Neural progenitor cell (in vitro differentiated cells): ENCODE results near the gene DNAJC25. TPM values are rescaled to one million over a fixed set of nuclear protein-coding genes. Genes with fewer than 3 reads are reported as not detected.

Experiments
- DNase-seq: peaks from one replicate; pipeline ENCODE4 v3.0.0-alpha.2; 2016; ENCODE audit warnings: low spot score
- H2AFZ ChIP-seq: fragments of 200-600 bp; sonication (generic); replicated peaks from 2 replicates; pipeline ENCODE4 v1.6.1; 2016; ENCODE audit warnings: antibody characterized with exemption
- H3F3A ChIP-seq: fragments of 200-600 bp; sonication (generic); 2 replicates; pipeline ENCODE4 v1.6.1; 2016; ENCODE audit warnings: antibody characterized with exemption, low read depth
- H3K27ac ChIP-seq: fragments of 200-600 bp; sonication (generic); 2 replicates; pipeline ENCODE4 v1.5.1; 2016; ENCODE audit warnings: mild to moderate bottlenecking
- H3K27me3 ChIP-seq: fragments of 200-600 bp; sonication (generic); 2 replicates; pipeline ENCODE4 v1.6.1; 2016; ENCODE audit warnings: mild to moderate bottlenecking, moderate library complexity
- H3K36me3 ChIP-seq: fragments of 200-600 bp; sonication (generic); 2 replicates; pipeline ENCODE4 v1.5.1; 2016
- H3K4me1 ChIP-seq: fragments of 200-600 bp; sonication (generic); 2 replicates; pipeline ENCODE4 v1.6.1; 2016; ENCODE audit warnings: mixed run types
- H3K4me2 ChIP-seq: fragments of 200-600 bp; sonication (generic); 2 replicates; pipeline ENCODE4 v1.6.1; 2016
- H3K4me3 ChIP-seq: fragments of 200-600 bp; sonication (generic); 2 replicates; pipeline ENCODE4 v1.5.1; 2016
- H3K79me2 ChIP-seq: fragments of 200-600 bp; sonication (generic); 2 replicates; pipeline ENCODE4 v1.6.1; 2016; ENCODE audit warnings: low read depth
- H3K9ac ChIP-seq: fragments of 200-600 bp; sonication (generic); 2 replicates; pipeline ENCODE4 v1.6.1; 2016
- H3K9me3 ChIP-seq: fragments of 200-600 bp; sonication (generic); 2 replicates; pipeline ENCODE4 v1.5.1; 2016; ENCODE audit warnings: low read depth
- H4K20me1 ChIP-seq: fragments of 200-600 bp; sonication (generic); 2 replicates; pipeline ENCODE4 v1.6.1; 2016; ENCODE audit warnings: low read depth
- H3K27ac Mint-ChIP-seq: 3 replicates; pipeline ENCODE4 v1.8.0; 2021; ENCODE audit warnings: mixed read lengths
- H3K27me3 Mint-ChIP-seq: 2 replicates; pipeline ENCODE4 v1.8.0; 2022; ENCODE audit warnings: low read depth, mild to moderate bottlenecking, inconsistent platforms, moderate library complexity, mixed read lengths; ENCODE audit not compliant: insufficient read depth
- H3K36me3 Mint-ChIP-seq: 3 replicates; pipeline ENCODE4 v1.8.0; 2021; ENCODE audit warnings: mixed read lengths
- H3K4me1 Mint-ChIP-seq: 3 replicates; pipeline ENCODE4 v1.8.0; 2021; ENCODE audit warnings: mixed read lengths
- H3K4me3 Mint-ChIP-seq: 3 replicates; pipeline ENCODE4 v1.8.0; 2021; ENCODE audit warnings: mild to moderate bottlenecking, moderate library complexity, mixed read lengths
- H3K9me3 Mint-ChIP-seq: 3 replicates; pipeline ENCODE4 v1.8.0; 2020; ENCODE audit warnings: mixed read lengths
- CTCF ChIP-seq: fragments of 200-600 bp; sonication (generic); IDR thresholded peaks from 2 replicates; pipeline ENCODE4 v1.5.1; 2017; ENCODE audit warnings: antibody characterized with exemption, mild to moderate bottlenecking
- EZH2 ChIP-seq: fragments of 200-600 bp; sonication (generic); IDR thresholded peaks from 2 replicates; pipeline ENCODE4 v1.6.1; 2017; ENCODE audit warnings: antibody characterized with exemption, mild to moderate bottlenecking, moderate library complexity
- EZH2phosphoT487 ChIP-seq: fragments of 200-600 bp; sonication (generic); IDR thresholded peaks from 2 replicates; pipeline ENCODE4 v1.6.1; 2017; ENCODE audit warnings: antibody characterized with exemption
- total RNA-seq: library from RNA; depleted of rRNA; stranded (reverse); fragments of >200 nt; gene quantifications from 2 replicates; pipeline ENCODE4 v1.2.3, GENCODE V29; 2015; ENCODE audit warnings: low replicate concordance

Gene DNAJC25
- total RNA-seq, 1 donor from 2014 or later, result 10.1 TPM

- H3K9me3 Mint-ChIP-seq, result no peaks in the 10 kb centered on the region
Measured at GRCh38 chr9:111649016-111649415, 17.9 kb downstream of the DNAJC25 start.

DNA sequence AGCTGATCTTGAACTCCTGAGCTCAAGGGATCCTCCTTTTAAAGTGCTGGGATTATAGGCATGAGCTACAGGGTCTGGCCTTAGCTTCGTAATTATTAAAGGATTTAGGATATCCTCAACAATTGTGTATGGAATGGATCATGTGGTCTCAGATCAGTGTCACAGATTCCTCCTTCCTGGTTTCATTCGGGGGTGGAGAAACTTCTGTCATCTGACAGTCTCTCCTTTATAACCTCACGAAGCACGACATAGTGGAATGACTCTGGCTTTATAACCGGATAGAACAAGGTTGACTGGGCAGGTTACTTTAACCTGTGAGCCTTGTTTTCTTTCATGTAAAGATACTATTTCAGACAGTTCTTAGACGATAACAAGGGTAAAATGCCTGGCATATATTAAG is 25.9 kb downstream of the DNAJC25 start:
- H3K27me3 Mint-ChIP-seq, result peaks cover 2% of the 10 kb centered on the region
- no peak overlapping the region for H3K9ac ChIP-seq
- no peak for DNase-seq
- H3K4me2 ChIP-seq, result no peak overlapping the region
- peaks cover 3% of the 10 kb centered on the region for H3K79me2 ChIP-seq
- H3K27ac ChIP-seq, result no peak overlapping the region
- no peaks in the 10 kb centered on the region for H3K9me3 ChIP-seq
- peaks cover 19% of the 10 kb centered on the region for H3K27me3 ChIP-seq
- peaks cover 4% of the 10 kb centered on the region for H3K4me1 Mint-ChIP-seq
- no peaks in the 10 kb centered on the region for H3K4me1 ChIP-seq
- H3K27ac Mint-ChIP-seq, result no peak overlapping the region
- no peak overlapping the region for H3K4me3 Mint-ChIP-seq
- no peak overlapping the region for H2AFZ ChIP-seq
- no peak overlapping the region for H3K4me3 ChIP-seq
- H3K36me3 Mint-ChIP-seq, result peaks cover 10% of the 10 kb centered on the region
- peaks cover 9% of the 10 kb centered on the region for H3F3A ChIP-seq
- H4K20me1 ChIP-seq, result no peaks in the 10 kb centered on the region
- peaks cover 4% of the 10 kb centered on the region for H3K36me3 ChIP-seq
- H3K9me3 Mint-ChIP-seq, result no peaks in the 10 kb centered on the region
- no peak for TF ChIP-seq EZH2phosphoT487

More at GRCh38 chr9:111649016-111649415, 17.9 kb downstream of the DNAJC25 start:
- no peak for TF ChIP-seq EZH2
- TF ChIP-seq CTCF, result no peak
- TF ChIP-seq EZH2phosphoT487, result no peak
- Histone ChIP-seq H3K79me2 (peaks cover 7% of the 10 kb centered on the region), H2AFZ (no peak overlapping the region), H3F3A (no peaks in the 10 kb centered on the region), H4K20me1 (no peaks in the 10 kb centered on the region), H3K4me1 (no peaks in the 10 kb centered on the region), H3K36me3 (peaks cover 14% of the 10 kb centered on the region), H3K27ac (no peak overlapping the region), H3K27me3 (no peaks in the 10 kb centered on the region), H3K9ac (no peak overlapping the region), H3K4me3 (no peak overlapping the region), H3K9me3 (no peaks in the 10 kb centered on the region), H3K4me2 (no peak overlapping the region)
- no peak for DNase-seq
- H3K4me1 Mint-ChIP-seq, result no peaks in the 10 kb centered on the region
- H3K36me3 Mint-ChIP-seq, result peaks cover 27% of the 10 kb centered on the region
- no peak overlapping the region for H3K27ac Mint-ChIP-seq
- H3K27me3 Mint-ChIP-seq, result peaks cover 3% of the 10 kb centered on the region
- no peak overlapping the region for H3K4me3 Mint-ChIP-seq

- Histone ChIP-seq H3K27me3 (peaks cover 19% of the 10 kb centered on the region), H3K9ac (no peak overlapping the region), H3K79me2 (peaks cover 22% of the 10 kb centered on the region), H3K36me3 (no peaks in the 10 kb centered on the region), H3K27ac (no peak overlapping the region), H3K4me1 (peaks cover 15% of the 10 kb centered on the region), H2AFZ (no peak overlapping the region), H3K9me3 (no peaks in the 10 kb centered on the region), H3K4me3 (no peak overlapping the region), H4K20me1 (peaks cover 18% of the 10 kb centered on the region), H3K4me2 (no peak overlapping the region), H3F3A (peaks cover 22% of the 10 kb centered on the region)
- Mint-ChIP-seq H3K36me3 (peaks cover 13% of the 10 kb centered on the region), H3K4me1 (peaks cover 20% of the 10 kb centered on the region), H3K4me3 (no peak overlapping the region), H3K27ac (no peak overlapping the region), H3K27me3 (peaks cover 2% of the 10 kb centered on the region), H3K9me3 (no peaks in the 10 kb centered on the region)
- no peak for TF ChIP-seq EZH2phosphoT487
- TF ChIP-seq CTCF, result no peak
- no peak for TF ChIP-seq EZH2
- DNase-seq, result no peak
Measured at GRCh38 chr9:111658943-111659342, 27.8 kb downstream of the DNAJC25 start.

GRCh38 chr9:111659691-111660090 is 28.6 kb downstream of the DNAJC25 start:
- Mint-ChIP-seq H3K36me3 (peaks cover 14% of the 10 kb centered on the region), H3K27me3 (peaks cover 2% of the 10 kb centered on the region), H3K4me3 (no peak overlapping the region), H3K4me1 (peaks cover 20% of the 10 kb centered on the region), H3K27ac (no peak overlapping the region), H3K9me3 (no peaks in the 10 kb centered on the region)
- no peak for TF ChIP-seq CTCF
- no peak for TF ChIP-seq EZH2phosphoT487
- TF ChIP-seq EZH2, result no peak
- peaks cover 15% of the 10 kb centered on the region for H3K4me1 ChIP-seq
- no peak overlapping the region for H3K4me3 ChIP-seq
- H3K27ac ChIP-seq, result no peak overlapping the region
- H3K36me3 ChIP-seq, result no peaks in the 10 kb centered on the region
- no peak overlapping the region for H3K4me2 ChIP-seq
- H3F3A ChIP-seq, result peaks cover 22% of the 10 kb centered on the region
- no peak overlapping the region for H2AFZ ChIP-seq
- H3K79me2 ChIP-seq, result peaks cover 29% of the 10 kb centered on the region
- no peak overlapping the region for H3K9ac ChIP-seq
- no peak for DNase-seq
- H3K9me3 ChIP-seq, result no peaks in the 10 kb centered on the region
- peaks cover 19% of the 10 kb centered on the region for H3K27me3 ChIP-seq
- peaks cover 25% of the 10 kb centered on the region for H4K20me1 ChIP-seq
